ENCODE data around the gene FBRSL1.

FBRSL1 gene

DNA sequence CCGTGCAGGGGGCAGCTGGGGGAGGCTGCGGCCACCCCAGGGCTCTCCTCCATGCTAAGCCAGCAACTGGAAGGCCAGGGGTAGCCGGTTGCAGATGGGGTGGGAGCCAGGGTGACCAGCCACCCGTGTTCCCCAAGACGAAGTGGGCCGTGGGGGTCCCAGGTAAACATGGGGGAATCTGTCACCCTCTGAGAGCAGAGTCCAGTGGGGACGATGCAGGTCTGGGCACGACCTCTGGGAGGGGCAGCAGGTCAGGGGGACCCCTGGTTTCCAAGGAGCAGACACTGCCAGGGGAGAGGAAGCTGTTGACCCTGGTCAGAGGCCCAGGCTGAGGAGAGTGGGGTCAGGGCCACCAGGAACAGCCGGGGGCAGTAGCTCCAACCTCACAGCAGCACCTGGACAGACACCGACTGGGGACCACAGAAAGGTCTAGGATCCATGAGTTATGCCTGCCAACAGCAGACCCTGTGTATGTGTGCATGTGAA lies 35.0 kb upstream of the FBRSL1 start:
- TF ChIP-seq, protein P1, sequence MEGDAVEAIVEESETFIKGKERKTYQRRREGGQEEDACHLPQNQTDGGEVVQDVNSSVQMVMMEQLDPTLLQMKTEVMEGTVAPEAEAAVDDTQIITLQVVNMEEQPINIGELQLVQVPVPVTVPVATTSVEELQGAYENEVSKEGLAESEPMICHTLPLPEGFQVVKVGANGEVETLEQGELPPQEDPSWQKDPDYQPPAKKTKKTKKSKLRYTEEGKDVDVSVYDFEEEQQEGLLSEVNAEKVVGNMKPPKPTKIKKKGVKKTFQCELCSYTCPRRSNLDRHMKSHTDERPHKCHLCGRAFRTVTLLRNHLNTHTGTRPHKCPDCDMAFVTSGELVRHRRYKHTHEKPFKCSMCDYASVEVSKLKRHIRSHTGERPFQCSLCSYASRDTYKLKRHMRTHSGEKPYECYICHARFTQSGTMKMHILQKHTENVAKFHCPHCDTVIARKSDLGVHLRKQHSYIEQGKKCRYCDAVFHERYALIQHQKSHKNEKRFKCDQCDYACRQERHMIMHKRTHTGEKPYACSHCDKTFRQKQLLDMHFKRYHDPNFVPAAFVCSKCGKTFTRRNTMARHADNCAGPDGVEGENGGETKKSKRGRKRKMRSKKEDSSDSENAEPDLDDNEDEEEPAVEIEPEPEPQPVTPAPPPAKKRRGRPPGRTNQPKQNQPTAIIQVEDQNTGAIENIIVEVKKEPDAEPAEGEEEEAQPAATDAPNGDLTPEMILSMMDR (conservative IDR thresholded peaks at IDR 0.05; ENCODE audit: low read depth, low read length) = no peak
- no peak overlapping the region for H3K4me3 ChIP-seq (ENCODE audit: low read depth, low read length)
- no peak for DNase-seq (ENCODE audit: low read depth)

DNA sequence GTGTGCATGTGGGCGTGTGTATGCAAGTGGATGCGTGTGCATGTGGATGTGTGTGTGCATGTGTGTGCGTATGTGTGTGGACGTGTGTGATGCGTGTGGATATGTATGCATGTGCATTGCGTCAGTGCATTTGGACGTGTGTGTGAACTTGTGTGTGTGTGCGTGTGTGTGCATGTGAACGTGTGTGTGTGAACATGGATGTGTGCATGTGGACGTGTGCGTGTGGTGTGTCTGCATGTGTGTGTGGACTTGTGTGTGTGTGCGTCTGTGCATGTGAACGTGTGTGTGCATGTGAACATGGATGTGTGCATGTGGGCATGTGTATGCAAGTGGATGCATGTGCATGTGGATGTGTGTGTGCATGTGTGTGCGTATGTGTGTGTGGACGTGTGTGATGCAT lies 34.4 kb upstream of the FBRSL1 start:
- no peak overlapping the region for H3K4me3 ChIP-seq (ENCODE audit: low read depth, low read length)
- DNase-seq (ENCODE audit: low read depth) = no peak
- TF ChIP-seq, protein P1 (conservative IDR thresholded peaks at IDR 0.05; ENCODE audit: low read depth, low read length) = no peak

DNA sequence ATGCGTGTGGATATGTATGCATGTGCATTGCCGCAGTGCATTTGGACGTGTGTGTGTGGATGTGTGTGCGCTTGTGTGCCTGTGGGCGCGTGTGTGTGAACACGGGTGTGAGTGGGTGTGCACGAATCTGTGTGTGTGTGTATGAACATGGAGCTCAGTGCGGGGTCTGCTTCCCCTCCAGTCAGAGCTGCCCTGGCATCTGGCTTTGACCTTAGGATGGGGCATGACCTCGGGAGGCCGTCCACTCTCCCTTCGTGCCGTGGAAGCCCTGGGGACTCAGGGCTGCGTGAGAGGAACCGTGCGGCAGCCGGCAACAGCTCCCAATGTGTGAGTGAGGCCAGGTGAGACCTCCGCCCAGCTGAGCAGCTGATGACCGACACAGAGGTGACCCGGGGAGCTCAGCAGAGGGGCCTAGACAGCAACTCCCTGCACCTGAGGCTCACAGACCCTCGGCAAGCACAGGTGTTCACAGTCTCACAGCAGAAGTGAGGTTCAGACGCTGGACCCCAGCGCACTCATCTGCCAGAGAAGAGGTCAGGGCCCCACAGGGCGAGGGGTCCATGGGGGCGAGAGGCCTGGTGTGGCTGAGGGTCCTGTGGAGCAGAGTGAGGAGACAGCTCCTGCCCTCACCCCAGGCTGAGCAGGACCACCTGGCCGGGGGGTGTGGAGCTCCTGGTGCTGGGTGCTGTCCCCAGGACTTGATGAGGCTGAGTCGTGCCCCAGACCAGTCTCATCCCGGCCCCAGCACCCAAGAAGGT lies 33.6 kb upstream of the FBRSL1 start:
- H3K4me3 ChIP-seq (ENCODE audit: low read depth, low read length) = no peak overlapping the region
- TF ChIP-seq, protein P1 (conservative IDR thresholded peaks at IDR 0.05; ENCODE audit: low read depth, low read length) = no peak
- DNase-seq (ENCODE audit: low read depth) = no peak

DNA sequence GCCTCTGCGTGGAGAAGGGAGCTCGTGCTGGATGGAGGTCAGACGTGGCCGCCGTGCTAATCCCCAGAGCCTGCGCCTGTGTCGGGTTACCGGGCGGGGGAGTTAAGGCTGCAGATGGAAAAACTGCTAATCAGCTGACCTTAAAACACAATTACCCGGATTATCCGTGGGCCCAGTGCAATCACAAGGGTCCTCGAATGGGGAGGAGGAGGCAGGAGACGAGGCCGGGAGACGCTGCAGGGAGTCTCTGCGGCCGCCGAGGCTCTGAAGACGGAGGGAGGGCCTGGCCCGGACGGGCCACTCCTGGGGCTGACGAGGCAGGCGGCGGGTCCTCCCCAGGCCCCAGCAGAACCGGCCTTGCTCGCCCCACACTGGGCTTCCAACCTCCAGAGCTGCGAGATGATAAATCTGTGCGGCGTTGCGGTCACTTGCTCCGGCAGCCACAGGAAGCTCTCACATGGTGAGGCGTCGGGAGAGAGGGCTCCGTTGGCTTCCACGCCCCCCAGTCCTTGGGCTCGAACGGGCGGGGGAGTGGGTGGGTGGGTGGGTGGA lies 32.9 kb upstream of the FBRSL1 start:
- TF ChIP-seq, protein P1 (conservative IDR thresholded peaks at IDR 0.05; ENCODE audit: low read depth, low read length) = no peak
- no peak for DNase-seq (ENCODE audit: low read depth)
- no peak overlapping the region for H3K4me3 ChIP-seq (ENCODE audit: low read depth, low read length)

DNA sequence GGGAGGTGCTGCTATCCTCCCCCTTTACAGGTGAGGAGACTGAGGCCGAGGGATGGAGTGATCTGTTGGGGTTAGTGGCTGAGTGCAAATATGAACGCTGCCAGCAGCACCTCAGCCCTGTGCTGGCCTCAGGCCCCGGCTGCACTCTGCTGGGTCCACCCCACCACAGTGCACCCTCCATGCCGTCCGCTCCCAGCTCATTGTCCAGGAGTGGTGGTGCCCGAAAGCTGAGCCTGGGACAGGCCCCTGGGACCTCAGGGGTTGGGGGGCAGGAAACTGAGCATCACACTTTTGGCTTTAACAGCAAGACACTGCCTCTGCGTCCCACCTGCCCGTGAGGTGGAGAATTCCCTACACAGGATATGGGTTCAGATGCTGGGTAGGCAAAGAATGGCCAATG lies 31.5 kb upstream of the FBRSL1 start:
- DNase-seq (ENCODE audit: low read depth) = no peak
- TF ChIP-seq, protein P1 (conservative IDR thresholded peaks at IDR 0.05; ENCODE audit: low read depth, low read length) = no peak
- H3K4me3 ChIP-seq (ENCODE audit: low read depth, low read length) = no peak overlapping the region

DNA sequence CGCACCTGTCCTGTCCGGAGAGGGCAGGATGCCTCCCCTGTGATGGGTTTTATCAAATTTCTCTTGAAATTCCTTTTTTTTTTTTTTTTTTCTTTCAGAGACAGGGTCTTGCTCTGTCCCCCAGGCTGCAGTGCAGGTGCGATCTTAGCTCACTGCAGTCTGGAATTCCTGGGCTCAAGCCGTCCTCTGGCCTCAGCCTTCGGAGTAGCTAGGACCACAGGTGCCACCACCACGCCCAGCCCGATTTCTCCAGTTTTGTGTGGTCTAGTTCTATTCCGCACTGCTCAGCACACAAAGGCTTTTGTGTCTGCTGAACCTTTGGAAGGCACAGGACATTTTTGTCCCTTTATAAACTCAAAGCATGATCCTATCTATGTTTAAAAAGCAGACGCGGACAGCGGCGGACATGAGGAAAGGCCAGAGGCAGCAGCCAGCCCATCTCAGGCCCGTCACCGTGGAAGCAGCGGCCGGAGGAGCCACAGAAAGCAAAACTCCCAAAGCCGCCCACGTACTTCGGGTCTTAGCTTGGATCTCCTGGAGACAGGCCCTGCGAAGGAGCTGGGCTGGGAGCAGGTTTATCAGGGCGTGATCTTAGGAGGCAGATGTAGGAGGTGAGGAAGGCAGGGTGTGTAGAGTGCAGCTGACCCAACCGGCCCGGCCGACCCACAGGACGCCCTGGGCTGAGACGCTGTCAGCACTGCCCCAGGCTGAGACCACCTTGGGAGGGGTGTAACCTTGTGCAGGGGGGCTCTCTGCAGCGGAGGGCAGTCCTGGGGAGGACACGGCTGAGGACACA lies 30.9 kb upstream of the FBRSL1 start:
- DNase-seq (ENCODE audit: low read depth) = no peak
- H3K4me3 ChIP-seq (ENCODE audit: low read depth, low read length) = no peak overlapping the region
- TF ChIP-seq, protein P1 (conservative IDR thresholded peaks at IDR 0.05; ENCODE audit: low read depth, low read length) = no peak

All from choroid plexus epithelial cell (primary cell).